ENCODE measurements around the gene TAOK2. TPM values are rescaled to one million over a fixed set of nuclear protein-coding genes. Genes with fewer than 3 reads are reported as not detected.

TAOK2 gene
- total and polyA plus RNA-seq, 8 donors: 12.5 to 135 (median 34.3) TPM

GRCh38 chr16:29972992-29973383 is 680 bp upstream of the TAOK2 start:
- no peaks in the 10 kb centered on the region for H3K9me3 ChIP-seq
- no peak for TF ChIP-seq POLR2A (IDR thresholded peaks at IDR 0.05)
- no peak for TF ChIP-seq EP300 (IDR thresholded peaks at IDR 0.05)
- TF ChIP-seq POLR2AphosphoS5 (IDR thresholded peaks at IDR 0.05): no peak
- TF ChIP-seq CTCF (IDR thresholded peaks at IDR 0.05): no peak
- peak overlapping the region; percentile 90 to 94 (median 93) for H3K27ac ChIP-seq
- 57 to 67% (median 66%) methylated on average over 6 of the region's 6 CpGs for WGBS, 5 donors
- DNase-seq: no peak
- no peaks in the 10 kb centered on the region for H3K27me3 ChIP-seq
- peak overlapping the region; percentile 9 to 84 (median 82) for H3K4me3 ChIP-seq
- peaks cover 20 to 51% (median 50%) of the 10 kb centered on the region in 4 donors for H3K36me3 ChIP-seq
- intact Hi-C loops (cut with DNase I; ENCODE audit: low total_unique reads): no loop called here
- H3K4me1 ChIP-seq: peaks cover 25 to 41% (median 38%) of the 10 kb centered on the region in 4 donors

- peak overlapping the region; percentile 90 to 94 (median 93) for H3K27ac ChIP-seq
- intact Hi-C loops (cut with DNase I; ENCODE audit: low total_unique reads): no loop called here
- peaks cover 26 to 51% (median 50%) of the 10 kb centered on the region in 4 donors for H3K36me3 ChIP-seq
- H3K4me3 ChIP-seq: peak overlapping the region; percentile 82 to 98 (median 83)
- peaks cover 25 to 45% (median 38%) of the 10 kb centered on the region in 4 donors for H3K4me1 ChIP-seq
- TF ChIP-seq POLR2AphosphoS5 (IDR thresholded peaks at IDR 0.05): peak in 1 of 3 donors; percentile 55
- no peak for TF ChIP-seq EP300 (IDR thresholded peaks at IDR 0.05)
- no peak for TF ChIP-seq POLR2A (IDR thresholded peaks at IDR 0.05)
- H3K27me3 ChIP-seq: no peaks in the 10 kb centered on the region
- WGBS, 5 donors: 1 to 3% (median 1%) methylated on average over 17 to 31 of the region's 31 CpGs
- H3K9me3 ChIP-seq: no peaks in the 10 kb centered on the region
- peak in 1 of 2 donors; percentile 72 for DNase-seq
Measured at GRCh38 chr16:29974291-29975133, 844 bp downstream of the TAOK2 start.

- WGBS, 5 donors: 55 to 63% (median 59%) methylated on average over 5 of the region's 5 CpGs
- peak overlapping the region in 4 of 5 donors; percentile 90 to 94 (median 94) for H3K27ac ChIP-seq
- peak overlapping the region; percentile 82 to 98 (median 83) for H3K4me3 ChIP-seq
- no peaks in the 10 kb centered on the region for H3K27me3 ChIP-seq
- no peak for DNase-seq
- H3K9me3 ChIP-seq: no peaks in the 10 kb centered on the region
- H3K36me3 ChIP-seq: peaks cover 27 to 51% (median 50%) of the 10 kb centered on the region in 4 donors
- intact Hi-C loops (cut with DNase I; ENCODE audit: low total_unique reads): no loop called here
- no peak for TF ChIP-seq EP300 (IDR thresholded peaks at IDR 0.05)
- TF ChIP-seq CTCF (IDR thresholded peaks at IDR 0.05): no peak
- no peak for TF ChIP-seq POLR2AphosphoS5 (IDR thresholded peaks at IDR 0.05)
- no peak for TF ChIP-seq POLR2A (IDR thresholded peaks at IDR 0.05)
- peaks cover 25 to 45% (median 40%) of the 10 kb centered on the region in 4 donors for H3K4me1 ChIP-seq
Measured at GRCh38 chr16:29975134-29975538, 1.5 kb downstream of the TAOK2 start.

- Histone ChIP-seq H3K27ac (peak overlapping the region in 4 of 5 donors; percentile 90 to 94 (median 94)), H3K27me3 (no peaks in the 10 kb centered on the region), H3K36me3 (peaks cover 33 to 51% (median 50%) of the 10 kb centered on the region in 4 donors), H3K4me3 (peak overlapping the region; percentile 82 to 98 (median 83)), H3K9me3 (no peaks in the 10 kb centered on the region), H3K4me1 (peaks cover 25 to 50% (median 41%) of the 10 kb centered on the region in 4 donors)
- DNase-seq: no peak
- WGBS, 5 donors: 9 to 18% (median 14%) methylated on average over 6 of the region's 6 CpGs
- intact Hi-C loops (cut with DNase I; ENCODE audit: low total_unique reads): no loop called here
- no peak for TF ChIP-seq EP300 (IDR thresholded peaks at IDR 0.05)
- TF ChIP-seq POLR2AphosphoS5 (IDR thresholded peaks at IDR 0.05): no peak
- no peak for TF ChIP-seq CTCF (IDR thresholded peaks at IDR 0.05)
- no peak for TF ChIP-seq POLR2A (IDR thresholded peaks at IDR 0.05)
Measured at GRCh38 chr16:29975811-29976511, 2.3 kb downstream of the TAOK2 start.
